Tibial nerve (tissue), 4 donors: ENCODE measurements around the gene RPRM. TPM values are rescaled to one million over a fixed set of nuclear protein-coding genes. Genes with fewer than 3 reads are reported as not detected.
"Not testable (repeated sequence)": the region's sequence is repeated elsewhere in the genome, so short reads cannot be mapped to it uniquely, and the experiment has no call there.

Experiments used
- DNase-seq, 2 donors: peaks; one replicate each; pipeline ENCODE4 v3.0.0-alpha.2; 2019; ENCODE audit warnings: low spot score in 2 of 2
- H3K27ac ChIP-seq, 4 donors: fragments of 200-600 bp; sonication (generic) in 3 of 4; one replicate each; pipeline ENCODE4 v1.5.1; 2017 to 2019; ENCODE audit warnings: mild to moderate bottlenecking in 1 of 4
- H3K27me3 ChIP-seq, 2 donors: fragments of 200-600 bp; sonication (generic) in 1 of 2; one replicate each; pipeline versions ENCODE4 v1.5.1 to v1.6.0; 2017 to 2019
- H3K36me3 ChIP-seq, 3 donors: fragments of 200-600 bp; sonication (generic); one replicate each; pipeline ENCODE4 v1.5.1; 2018 to 2019
- H3K4me1 ChIP-seq, 4 donors: fragments of 200-600 bp; sonication (generic) in 3 of 4; one replicate each; pipeline ENCODE4 v1.5.1; 2017 to 2019
- H3K4me3 ChIP-seq, 4 donors: fragments of 200-600 bp; sonication (generic) in 3 of 4; one replicate each; pipeline ENCODE4 v1.5.1; 2017 to 2019; ENCODE audit warnings: mild to moderate bottlenecking in 1 of 4, moderate library complexity in 1 of 4
- H3K9me3 ChIP-seq, 4 donors: fragments of 200-600 bp; sonication (generic) in 3 of 4; one replicate each; pipeline ENCODE4 v1.5.1; 2017 to 2019
- CTCF ChIP-seq, 5 experiments: fragments of 200-600 bp in 3 of 5; fragments of 450-650 bp in 2 of 5; sonication (generic) in 3 of 5; IDR thresholded peaks; one replicate each; pipeline ENCODE4 v1.5.1; 2016 to 2019; ENCODE audit warnings: antibody characterized with exemption in 5 of 5, mild to moderate bottlenecking in 3 of 5, moderate library complexity in 2 of 5
- EP300 ChIP-seq, 2 donors: sonication (generic); formaldehyde crosslinking; IDR thresholded peaks; one replicate each; pipeline ENCODE4 v1.6.1; 2017; ENCODE audit warnings: antibody characterized with exemption in 2 of 2, mild to moderate bottlenecking in 1 of 2
- POLR2A ChIP-seq, 2 donors: fragments of 450-650 bp; IDR thresholded peaks; one replicate each; pipeline ENCODE4 v1.6.1; 2017; ENCODE audit warnings: antibody characterized with exemption in 2 of 2, mild to moderate bottlenecking in 2 of 2, moderate library complexity in 2 of 2
- WGBS, 2 donors: methylation state at CpG; one replicate each; pipeline ENCODE4 v1.1.5; 2018; 5-methylcytosine and 5-hydroxymethylcytosine counted together
- total RNA-seq, 4 donors: library from RNA; depleted of rRNA; stranded (reverse); fragments of >200 nt; gene quantifications; one replicate each; pipeline ENCODE4 v1.1.0, GENCODE V29; 2016

RPRM gene
- total RNA-seq, 4 donors from 2014 or later = not detected

- Histone ChIP-seq H3K4me1 (no peaks in the 10 kb centered on the region), H3K27ac (no peak overlapping the region), H3K36me3 (no peaks in the 10 kb centered on the region), H3K4me3 (no peak overlapping the region), H3K9me3 (no peaks in the 10 kb centered on the region), H3K27me3 (no peaks in the 10 kb centered on the region)
- TF ChIP-seq CTCF (IDR thresholded peaks at IDR 0.05) (no peak), POLR2A (IDR thresholded peaks at IDR 0.05) (no peak), EP300 (IDR thresholded peaks at IDR 0.05) (no peak)
- DNase-seq = no peak
- WGBS, 2 donors = 61 to 62% methylated on average over 8 of the region's 8 CpGs
Observed at GRCh38 chr2:153455861-153456260, 22.7 kb downstream of the RPRM start.

- Histone ChIP-seq H3K9me3 (no peaks in the 10 kb centered on the region), H3K36me3 (no peaks in the 10 kb centered on the region), H3K4me3 (no peak overlapping the region), H3K27me3 (no peaks in the 10 kb centered on the region), H3K27ac (no peak overlapping the region), H3K4me1 (no peaks in the 10 kb centered on the region)
- no peak for DNase-seq
- WGBS, 2 donors = 84 to 88% methylated on average over 21 of the region's 21 CpGs
- TF ChIP-seq EP300 (IDR thresholded peaks at IDR 0.05) (no peak), CTCF (IDR thresholded peaks at IDR 0.05) (no peak), POLR2A (IDR thresholded peaks at IDR 0.05) (no peak)
Observed at GRCh38 chr2:153455403-153455802, 23.2 kb downstream of the RPRM start.

GRCh38 chr2:153451611-153452010, 27.0 kb downstream of the RPRM start:
- Histone ChIP-seq H3K4me3 (no peak overlapping the region), H3K27me3 (no peaks in the 10 kb centered on the region), H3K4me1 (no peaks in the 10 kb centered on the region), H3K36me3 (no peaks in the 10 kb centered on the region), H3K9me3 (no peaks in the 10 kb centered on the region), H3K27ac (no peak overlapping the region)
- no peak for DNase-seq
- TF ChIP-seq POLR2A (IDR thresholded peaks at IDR 0.05) (no peak), CTCF (IDR thresholded peaks at IDR 0.05) (no peak), EP300 (IDR thresholded peaks at IDR 0.05) (no peak)
- 84 to 85% methylated on average over 5 of the region's 5 CpGs for WGBS, 2 donors

GRCh38 chr2:153443106-153443505, 35.5 kb downstream of the RPRM start:
- Histone ChIP-seq H3K9me3 (peaks cover 0 to 15% (median 0%) of the 10 kb centered on the region in 4 donors), H3K27me3 (no peaks in the 10 kb centered on the region), H3K4me1 (no peaks in the 10 kb centered on the region), H3K4me3 (no peak overlapping the region), H3K27ac (no peak overlapping the region), H3K36me3 (no peaks in the 10 kb centered on the region)
- TF ChIP-seq CTCF (IDR thresholded peaks at IDR 0.05) (no peak), EP300 (IDR thresholded peaks at IDR 0.05) (no peak), POLR2A (IDR thresholded peaks at IDR 0.05) (no peak)
- DNase-seq = no peak
- WGBS, 2 donors = 80 to 82% methylated on average over 3 to 4 of the region's 4 CpGs

GRCh38 chr2:153442616-153443015, 35.9 kb downstream of the RPRM start:
- not testable (repeated sequence) for DNase-seq, H3K4me3 ChIP-seq, H3K36me3 ChIP-seq, H3K27ac ChIP-seq, H3K27me3 ChIP-seq, H3K4me1 ChIP-seq
- H3K9me3 ChIP-seq = peaks cover 0 to 15% (median 0%) of the 10 kb centered on the region in 4 donors
- WGBS, 2 donors = 50 to 59% methylated on average over 5 of the region's 5 CpGs

- not testable (repeated sequence) for H3K27me3 ChIP-seq, DNase-seq, H3K4me3 ChIP-seq, H3K36me3 ChIP-seq, H3K4me1 ChIP-seq, H3K27ac ChIP-seq
- peaks cover 0 to 15% (median 0%) of the 10 kb centered on the region in 4 donors for H3K9me3 ChIP-seq
- 93 to 94% methylated on average over 2 of the region's 2 CpGs for WGBS, 2 donors
Observed at GRCh38 chr2:153440090-153440489, 38.5 kb downstream of the RPRM start.
